SK-N-SH (cell line): ENCODE data around the gene RGMA. TPM values are rescaled to one million over a fixed set of nuclear protein-coding genes. Genes with fewer than 3 reads are reported as not detected.

Experiments used
- CTCF ChIA-PET: fragments of 300-600, 350-600 bp; formaldehyde crosslinking; extraction: SDS; loops from one replicate; lab custom pipeline; 2021; lab: Yijun Ruan, JAX
- POLR2A ChIA-PET: fragments of 350-600 bp; sonication (Branson Sonifier 250); formaldehyde crosslinking; extraction: SDS; loops from one replicate; lab custom pipeline; 2020; ENCODE audit warnings: antibody characterized with exemption, inconsistent platforms; lab: Yijun Ruan, JAX
- DNase-seq: peaks from one replicate; pipeline ENCODE4 v3.0.0; 2012
- H2AFZ ChIP-seq: fragments of 200-600 bp; sonication (generic); 2 replicates; pipeline ENCODE4 v1.8.1; 2016; ENCODE audit warnings: antibody characterized with exemption, mild to moderate bottlenecking, low read depth
- H3F3A ChIP-seq: fragments of 200-600 bp; sonication (generic); replicated peaks from 2 replicates; pipeline ENCODE3; 2016; ENCODE audit warnings: antibody characterized with exemption, mild to moderate bottlenecking; ENCODE audit not compliant: insufficient read depth
- H3K27ac ChIP-seq, 2 experiments: fragments of 200-500 bp in 1 of 2; fragments of 200-600 bp in 1 of 2; sonication (Bioruptor generic) in 1 of 2; sonication (generic), shearing (Covaris generic) in 1 of 2; 2 replicates each; pipeline versions ENCODE4 v1.5.1 to v1.6.1; 2014 to 2016; ENCODE audit warnings: low read depth in 2 of 2, inconsistent platforms in 1 of 2, low read length in 1 of 2, mild to moderate bottlenecking in 1 of 2, mixed read lengths in 1 of 2
- H3K27me3 ChIP-seq: fragments of 200-600 bp; sonication (generic), shearing (Covaris generic); 2 replicates; pipeline ENCODE4 v1.6.1; 2016; ENCODE audit warnings: mixed run types; ENCODE audit not compliant: insufficient read depth
- H3K36me3 ChIP-seq, 2 experiments: fragments of 200-500 bp in 1 of 2; fragments of 200-600 bp in 1 of 2; sonication (Bioruptor generic) in 1 of 2; sonication (generic) in 1 of 2; replicated peaks in 1 of 2; 2 replicates each; pipeline versions ENCODE3 to v1.5.1; 2014 to 2016; ENCODE audit warnings: low read length in 1 of 2, mild to moderate bottlenecking in 1 of 2; ENCODE audit not compliant: insufficient read depth in 2 of 2, control insufficient read depth in 1 of 2
- H3K4me1 ChIP-seq, 2 experiments: fragments of 200-500 bp in 1 of 2; fragments of 200-600 bp in 1 of 2; sonication (Bioruptor generic) in 1 of 2; sonication (generic), shearing (Covaris generic) in 1 of 2; 2 replicates each; pipeline versions ENCODE4 v1.5.1 to v1.6.1; 2014 to 2016; ENCODE audit warnings: low read depth in 1 of 2, low read length in 1 of 2, mixed run types in 1 of 2; ENCODE audit not compliant: insufficient read depth in 2 of 2, control insufficient read depth in 1 of 2
- H3K4me2 ChIP-seq: fragments of 200-600 bp; sonication (generic), shearing (Covaris generic); 2 replicates; pipeline ENCODE4 v1.6.1; 2017; ENCODE audit warnings: mixed run types
- H3K4me3 ChIP-seq, 2 experiments: fragments of 200-500 bp in 1 of 2; fragments of 200-600 bp in 1 of 2; sonication (Bioruptor generic) in 1 of 2; sonication (generic), shearing (Covaris generic) in 1 of 2; 2 replicates each; pipeline versions ENCODE4 v1.5.1 to v1.8.1; 2014 to 2016; ENCODE audit warnings: low read depth in 2 of 2, inconsistent platforms in 1 of 2, low read length in 1 of 2, mild to moderate bottlenecking in 1 of 2, mixed read lengths in 1 of 2, moderate library complexity in 1 of 2
- H3K79me2 ChIP-seq: fragments of 200-600 bp; sonication (generic); 2 replicates; pipeline ENCODE4 v1.8.1; 2017; ENCODE audit warnings: mild to moderate bottlenecking; ENCODE audit not compliant: insufficient read depth
- H3K9ac ChIP-seq: fragments of 200-600 bp; sonication (generic); 2 replicates; pipeline ENCODE4 v1.6.1; 2017; ENCODE audit warnings: mixed run types
- H3K9me2 ChIP-seq: fragments of 200-600 bp; sonication (generic); 2 replicates; pipeline ENCODE4 v1.6.1; 2017; ENCODE audit warnings: mixed run types
- H3K9me3 ChIP-seq: fragments of 200-600 bp; sonication (generic); 2 replicates; pipeline ENCODE4 v1.6.1; 2017; ENCODE audit warnings: mixed run types, mild to moderate bottlenecking, moderate library complexity
- H4K20me1 ChIP-seq: fragments of 200-600 bp; sonication (generic); 2 replicates; pipeline ENCODE4 v1.6.1; 2017; ENCODE audit warnings: mild to moderate bottlenecking, mixed run types; ENCODE audit not compliant: insufficient read depth
- FOXJ3 ChIP-seq: sonication (generic); formaldehyde crosslinking; IDR thresholded peaks from 2 replicates; pipeline ENCODE4 v1.5.1; 2020; ENCODE audit warnings: mild to moderate bottlenecking, missing genetic modification reagents
- GATA2 ChIP-seq: sonication (generic); formaldehyde crosslinking; IDR thresholded peaks from 2 replicates; pipeline ENCODE4 v1.5.0; 2020; ENCODE audit warnings: mild to moderate bottlenecking, missing genetic modification reagents
- JUND ChIP-seq: IDR thresholded peaks from 2 replicates; pipeline ENCODE4 v1.4.0; 2012
- POLR2AphosphoS5 ChIP-seq: IDR thresholded peaks from 2 replicates; pipeline ENCODE4 v1.6.1; 2012; ENCODE audit warnings: low read depth, low read length
- RCOR1 ChIP-seq: fragments of 150-350 bp; IDR thresholded peaks from 2 replicates; pipeline ENCODE4 v1.6.1; 2017; ENCODE audit warnings: antibody characterized with exemption, low read length
- RFX5 ChIP-seq: IDR thresholded peaks from 2 replicates; pipeline ENCODE4 v1.6.1; 2012; ENCODE audit warnings: mild to moderate bottlenecking, improper control_type of control experiment, low read length
- SIN3A ChIP-seq: IDR thresholded peaks from 2 replicates; pipeline ENCODE4 v1.6.1; 2012; ENCODE audit warnings: low read depth, mild to moderate bottlenecking, low read length, moderate library complexity, borderline replicate concordance
- TAF1 ChIP-seq: IDR thresholded peaks from 2 replicates; pipeline ENCODE4 v1.6.1; 2012; ENCODE audit warnings: low read depth, mild to moderate bottlenecking, low read length, moderate library complexity, borderline replicate concordance
- TCF12 ChIP-seq: IDR thresholded peaks from 2 replicates; pipeline ENCODE4 v1.4.0; 2012
- WGBS: methylation state at CpG from one replicate; pipeline ENCODE4 v1.1.6; 2017; ENCODE audit warnings: low lambda C conversion rate; 5-methylcytosine and 5-hydroxymethylcytosine counted together
- polyA plus RNA-seq, 3 experiments: library from polyadenylated mRNA; depleted of rRNA; stranded (reverse); fragments of >200 nt; gene quantifications; 2 replicates each; pipeline ENCODE4 v1.2.3, GENCODE V29; 2012
- TF ChIP-seq, protein P1 (sequence below): IDR thresholded peaks from 2 replicates; pipeline ENCODE4 v1.4.0; 2012; ENCODE audit warnings: low read depth
- TF ChIP-seq, protein P2 (sequence below): IDR thresholded peaks from 2 replicates; pipeline ENCODE4 v1.4.0; 2012; ENCODE audit warnings: low read depth, borderline replicate concordance
- TF ChIP-seq, protein P3 (sequence below): fragments of 200-600 bp; sonication (generic); IDR thresholded peaks from 2 replicates; pipeline ENCODE4 v1.6.1; 2017; ENCODE audit warnings: antibody characterized with exemption, mild to moderate bottlenecking, moderate library complexity

Gene RGMA, protein sequence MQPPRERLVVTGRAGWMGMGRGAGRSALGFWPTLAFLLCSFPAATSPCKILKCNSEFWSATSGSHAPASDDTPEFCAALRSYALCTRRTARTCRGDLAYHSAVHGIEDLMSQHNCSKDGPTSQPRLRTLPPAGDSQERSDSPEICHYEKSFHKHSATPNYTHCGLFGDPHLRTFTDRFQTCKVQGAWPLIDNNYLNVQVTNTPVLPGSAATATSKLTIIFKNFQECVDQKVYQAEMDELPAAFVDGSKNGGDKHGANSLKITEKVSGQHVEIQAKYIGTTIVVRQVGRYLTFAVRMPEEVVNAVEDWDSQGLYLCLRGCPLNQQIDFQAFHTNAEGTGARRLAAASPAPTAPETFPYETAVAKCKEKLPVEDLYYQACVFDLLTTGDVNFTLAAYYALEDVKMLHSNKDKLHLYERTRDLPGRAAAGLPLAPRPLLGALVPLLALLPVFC
- polyA plus RNA-seq (2012; rRNA removed) = 0.76 and 1.5 TPM in 2 replicates
- polyA plus RNA-seq (2012; cell fraction: cytosol; rRNA removed) = 0.76 and 1.3 TPM in 2 replicates
- polyA plus RNA-seq (2012; cell fraction: nucleus; rRNA removed) = 1.2 and 1.3 TPM in 2 replicates

DNA sequence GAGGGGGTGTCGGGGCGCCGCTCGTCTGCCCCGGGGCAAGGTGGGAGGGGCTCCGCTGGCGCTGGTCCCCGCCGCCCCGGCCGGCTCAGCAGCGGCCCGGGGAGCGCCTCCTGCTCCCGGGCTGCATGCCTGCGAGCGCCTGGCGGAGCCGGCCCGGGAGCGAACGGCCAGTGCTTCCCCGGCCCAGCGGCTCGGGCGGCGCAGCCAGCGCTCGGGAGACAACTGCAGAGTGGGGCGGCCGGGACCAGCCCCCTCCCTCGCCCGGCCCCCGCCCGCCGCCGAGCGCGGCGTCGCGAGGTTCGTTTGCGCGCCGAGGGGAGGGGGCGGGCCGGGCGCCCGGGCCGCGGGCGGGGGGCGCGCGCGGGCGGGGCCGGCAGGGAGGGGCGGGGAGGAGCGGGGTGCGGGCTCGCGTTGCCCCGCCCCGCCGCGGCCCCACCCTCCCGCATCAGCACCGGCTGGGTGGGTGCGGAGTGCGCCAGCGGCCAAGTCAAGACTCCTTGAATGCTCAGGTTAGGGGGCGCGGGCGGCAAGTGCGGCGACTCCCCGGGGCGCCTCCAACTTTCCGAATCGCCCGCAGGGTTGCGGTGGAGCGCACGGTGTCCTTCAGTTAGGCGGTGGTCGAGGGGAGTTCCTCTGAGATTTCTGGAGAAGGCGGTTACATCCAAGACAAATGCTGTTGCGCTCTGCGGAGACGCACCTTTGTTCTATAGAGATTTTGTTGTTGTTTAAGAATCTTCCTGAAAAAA lies at the start of gene RGMA:
Gene RGMA (minus strand): TSS at position 231 of the 746 bp plus-strand sequence. CDS start 279 bp downstream, outside the sequence.
- ChIA-PET POLR2A (no interaction called here), CTCF (interaction anchor here (0.9 to 2.6 kb wide), 23 partner anchors 11 to 1234 kb away, joined by 3 to 78 read pairs (median 7); no protein-coding TSS in a partner anchor)
- Histone ChIP-seq H4K20me1 (no peaks in the 10 kb centered on the region), H3K27me3 (peaks cover 45% of the 10 kb centered on the region; the same call in 1 of the 2 replicates), H3K9me3 (no peaks in the 10 kb centered on the region), H3K27ac (no peak within 1 kb of the TSS), H3K4me2 (peak within 1 kb of the TSS; percentile 76), H3K4me3 (peak within 1 kb of the TSS; percentile 40 to 60), H2AFZ (peak within 1 kb of the TSS; percentile 46; the same call in 1 of the 2 replicates), H3F3A (no peaks in the 10 kb centered on the region), H3K36me3 (no peaks in the 10 kb centered on the region), H3K9me2 (no peaks in the 10 kb centered on the region), H3K79me2 (no peaks in the 10 kb centered on the region)
- DNase-seq = peak; percentile 85
- 2% methylated on average over 9 of the region's 92 CpGs for WGBS
- TF ChIP-seq, protein P1, sequence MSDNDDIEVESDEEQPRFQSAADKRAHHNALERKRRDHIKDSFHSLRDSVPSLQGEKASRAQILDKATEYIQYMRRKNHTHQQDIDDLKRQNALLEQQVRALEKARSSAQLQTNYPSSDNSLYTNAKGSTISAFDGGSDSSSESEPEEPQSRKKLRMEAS = no peak
- no peak for TF ChIP-seq POLR2AphosphoS5
- TF ChIP-seq, protein P2, sequence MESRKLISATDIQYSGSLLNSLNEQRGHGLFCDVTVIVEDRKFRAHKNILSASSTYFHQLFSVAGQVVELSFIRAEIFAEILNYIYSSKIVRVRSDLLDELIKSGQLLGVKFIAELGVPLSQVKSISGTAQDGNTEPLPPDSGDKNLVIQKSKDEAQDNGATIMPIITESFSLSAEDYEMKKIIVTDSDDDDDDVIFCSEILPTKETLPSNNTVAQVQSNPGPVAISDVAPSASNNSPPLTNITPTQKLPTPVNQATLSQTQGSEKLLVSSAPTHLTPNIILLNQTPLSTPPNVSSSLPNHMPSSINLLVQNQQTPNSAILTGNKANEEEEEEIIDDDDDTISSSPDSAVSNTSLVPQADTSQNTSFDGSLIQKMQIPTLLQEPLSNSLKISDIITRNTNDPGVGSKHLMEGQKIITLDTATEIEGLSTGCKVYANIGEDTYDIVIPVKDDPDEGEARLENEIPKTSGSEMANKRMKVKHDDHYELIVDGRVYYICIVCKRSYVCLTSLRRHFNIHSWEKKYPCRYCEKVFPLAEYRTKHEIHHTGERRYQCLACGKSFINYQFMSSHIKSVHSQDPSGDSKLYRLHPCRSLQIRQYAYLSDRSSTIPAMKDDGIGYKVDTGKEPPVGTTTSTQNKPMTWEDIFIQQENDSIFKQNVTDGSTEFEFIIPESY = no peak
- TF ChIP-seq RFX5 = no peak
- TF ChIP-seq TCF12 = no peak
- TF ChIP-seq, all 33 proteins: peak for 0
- no peak within 1 kb of the TSS for H3K9ac ChIP-seq
- peaks cover 0 to 8% of the 10 kb centered on the region in 2 experiments; a peak in 1 of 4 replicates for H3K4me1 ChIP-seq

DNA sequence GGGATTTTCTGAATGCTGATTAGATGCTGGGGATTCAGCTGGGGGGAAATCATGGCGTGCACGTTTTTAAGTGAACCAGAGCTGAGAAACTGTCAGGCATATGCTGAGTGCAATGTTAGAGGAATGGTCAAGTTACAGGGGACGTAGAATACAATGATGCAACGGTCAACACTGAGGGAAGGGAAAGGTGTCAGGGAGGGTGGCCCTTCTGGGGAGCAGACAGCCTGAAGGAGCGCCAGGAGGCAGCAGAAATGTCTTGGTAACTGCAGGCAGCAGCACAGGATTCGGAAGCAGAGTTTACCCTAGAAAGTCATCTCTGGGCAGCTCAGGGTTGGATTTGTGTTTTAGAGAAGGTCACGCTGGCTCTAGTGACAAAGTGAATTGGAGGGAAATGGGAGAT lies 47.6 kb upstream of the RGMA start:
- Histone ChIP-seq H3K36me3 (no peaks in the 10 kb centered on the region), H3K4me2 (no peak overlapping the region), H3K9me3 (no peaks in the 10 kb centered on the region), H4K20me1 (no peaks in the 10 kb centered on the region), H3K79me2 (no peaks in the 10 kb centered on the region), H3K27me3 (no peaks in the 10 kb centered on the region), H3K9ac (no peak overlapping the region), H3K4me1 (no peaks in the 10 kb centered on the region; a peak in 1 of 4 replicates), H3K9me2 (no peaks in the 10 kb centered on the region), H3K27ac (no peak overlapping the region), H3K4me3 (no peak overlapping the region), H2AFZ (no peak overlapping the region), H3F3A (no peaks in the 10 kb centered on the region)
- DNase-seq = no peak
- WGBS = 29% methylated on average over 7 of the region's 7 CpGs
- ChIA-PET POLR2A (no interaction called here), CTCF (no interaction called here)
- no peak for TF ChIP-seq JUND
- TF ChIP-seq TAF1 = no peak
- no peak for TF ChIP-seq POLR2AphosphoS5
- TF ChIP-seq RFX5 = no peak
- TF ChIP-seq, protein P2 = no peak
- no peak for TF ChIP-seq SIN3A
- TF ChIP-seq GATA2 (CRISPR knock-in tag) = no peak
- no peak for TF ChIP-seq RCOR1
- TF ChIP-seq FOXJ3 = no peak
- TF ChIP-seq, protein P3, sequence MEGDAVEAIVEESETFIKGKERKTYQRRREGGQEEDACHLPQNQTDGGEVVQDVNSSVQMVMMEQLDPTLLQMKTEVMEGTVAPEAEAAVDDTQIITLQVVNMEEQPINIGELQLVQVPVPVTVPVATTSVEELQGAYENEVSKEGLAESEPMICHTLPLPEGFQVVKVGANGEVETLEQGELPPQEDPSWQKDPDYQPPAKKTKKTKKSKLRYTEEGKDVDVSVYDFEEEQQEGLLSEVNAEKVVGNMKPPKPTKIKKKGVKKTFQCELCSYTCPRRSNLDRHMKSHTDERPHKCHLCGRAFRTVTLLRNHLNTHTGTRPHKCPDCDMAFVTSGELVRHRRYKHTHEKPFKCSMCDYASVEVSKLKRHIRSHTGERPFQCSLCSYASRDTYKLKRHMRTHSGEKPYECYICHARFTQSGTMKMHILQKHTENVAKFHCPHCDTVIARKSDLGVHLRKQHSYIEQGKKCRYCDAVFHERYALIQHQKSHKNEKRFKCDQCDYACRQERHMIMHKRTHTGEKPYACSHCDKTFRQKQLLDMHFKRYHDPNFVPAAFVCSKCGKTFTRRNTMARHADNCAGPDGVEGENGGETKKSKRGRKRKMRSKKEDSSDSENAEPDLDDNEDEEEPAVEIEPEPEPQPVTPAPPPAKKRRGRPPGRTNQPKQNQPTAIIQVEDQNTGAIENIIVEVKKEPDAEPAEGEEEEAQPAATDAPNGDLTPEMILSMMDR = no peak
- TF ChIP-seq, all 33 proteins: peak for 0
